Mucosa of descending colon (tissue), 3 donors: ENCODE data around the gene ZHX3. TPM values are rescaled to one million over a fixed set of nuclear protein-coding genes. Genes with fewer than 3 reads are reported as not detected.

ENCODE experiments used
- ATAC-seq: fragments of 200-7000 bp; cut with Tn5 transposase; one replicate; pipeline ENCODE4 v1.9.1; 2020; ENCODE audit warnings: mild to moderate bottlenecking, moderate library complexity
- DNase-seq, 3 donors: peaks; one replicate each; pipeline ENCODE4 v3.0.0-alpha.2; 2020
- H3K36me3 ChIP-seq: fragments of 200-600 bp; one replicate; pipeline ENCODE4 v1.8.0; 2021; ENCODE audit warnings: low read depth, mild to moderate bottlenecking
- H3K4me1 ChIP-seq: fragments of 200-600 bp; one replicate; pipeline ENCODE4 v1.8.0; 2021; ENCODE audit warnings: low read depth, mild to moderate bottlenecking
- H3K4me3 ChIP-seq: fragments of 200-600 bp; one replicate; pipeline ENCODE4 v1.8.0; 2021; ENCODE audit warnings: mild to moderate bottlenecking
- H3K9me3 ChIP-seq: fragments of 200-600 bp; one replicate; pipeline ENCODE4 v1.8.0; 2021; ENCODE audit warnings: mild to moderate bottlenecking
- intact Hi-C, 2 donors: fragments of 100-400 bp; cut with DNase I in 1 of 2; cut with micrococcal nuclease in 1 of 2; formaldehyde crosslinking; loops; one replicate each; pipeline versions ENCODE4 v1.11.0 to v1.11.1; 2022; cut with DNase I, micrococcal nuclease
- total RNA-seq, 3 donors: library from RNA; stranded (reverse); fragmentation: NEBNext Ultra II Directional in 2 of 3; extraction: Animal tissue kit (Norgen Biotek cat#: 25700) in 2 of 3; gene quantifications; one replicate each; pipeline versions ENCODE4 v1.2.1 to v1.2.4, GENCODE V29; 2021 to 2023
- TF ChIP-seq, protein P1 (sequence below): fragments of 200-600 bp; IDR thresholded peaks from one replicate; pipeline ENCODE4 v1.8.0; 2022; ENCODE audit warnings: antibody characterized with exemption, mild to moderate bottlenecking
- donor health status: DM: no; HTN: no; CAD: no; lungs with moderate emphysema.
- donor health status: DM: no; HTN: no; CAD: no.
- donor health status: DM: no; HTN: yes; CAD: no.

The ZHX3 gene
- total RNA-seq, 3 donors from 2014 or later: 24.5 to 84.5 (median 32.8) TPM

DNA sequence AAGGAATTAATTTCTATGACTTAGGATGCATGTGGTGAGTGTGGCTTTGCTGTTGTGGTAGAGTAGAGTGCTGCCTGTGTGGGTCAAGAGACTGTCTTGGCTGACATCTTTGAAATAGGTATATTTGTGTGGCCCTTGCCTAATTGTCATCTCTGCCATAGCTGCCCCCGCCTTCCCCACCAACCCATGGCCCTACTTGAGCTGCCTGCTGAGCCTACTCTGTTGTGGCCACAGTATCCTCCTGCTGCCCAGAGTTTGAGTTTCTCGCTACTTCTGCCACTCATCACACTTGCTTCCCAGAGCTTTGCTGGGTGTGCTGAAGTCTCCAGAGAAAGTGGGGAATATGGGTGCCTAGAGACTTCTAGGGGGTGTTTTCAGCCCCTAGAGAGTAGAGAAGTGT is 172.2 kb downstream of the ZHX3 start:
- H3K4me1 ChIP-seq: peaks cover 35% of the 10 kb centered on the region
- TF ChIP-seq, protein P1, sequence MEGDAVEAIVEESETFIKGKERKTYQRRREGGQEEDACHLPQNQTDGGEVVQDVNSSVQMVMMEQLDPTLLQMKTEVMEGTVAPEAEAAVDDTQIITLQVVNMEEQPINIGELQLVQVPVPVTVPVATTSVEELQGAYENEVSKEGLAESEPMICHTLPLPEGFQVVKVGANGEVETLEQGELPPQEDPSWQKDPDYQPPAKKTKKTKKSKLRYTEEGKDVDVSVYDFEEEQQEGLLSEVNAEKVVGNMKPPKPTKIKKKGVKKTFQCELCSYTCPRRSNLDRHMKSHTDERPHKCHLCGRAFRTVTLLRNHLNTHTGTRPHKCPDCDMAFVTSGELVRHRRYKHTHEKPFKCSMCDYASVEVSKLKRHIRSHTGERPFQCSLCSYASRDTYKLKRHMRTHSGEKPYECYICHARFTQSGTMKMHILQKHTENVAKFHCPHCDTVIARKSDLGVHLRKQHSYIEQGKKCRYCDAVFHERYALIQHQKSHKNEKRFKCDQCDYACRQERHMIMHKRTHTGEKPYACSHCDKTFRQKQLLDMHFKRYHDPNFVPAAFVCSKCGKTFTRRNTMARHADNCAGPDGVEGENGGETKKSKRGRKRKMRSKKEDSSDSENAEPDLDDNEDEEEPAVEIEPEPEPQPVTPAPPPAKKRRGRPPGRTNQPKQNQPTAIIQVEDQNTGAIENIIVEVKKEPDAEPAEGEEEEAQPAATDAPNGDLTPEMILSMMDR: no peak
- H3K9me3 ChIP-seq: no peaks in the 10 kb centered on the region
- DNase-seq (no peak), ATAC-seq (no peak)
- H3K36me3 ChIP-seq: no peaks in the 10 kb centered on the region
- intact Hi-C loops: no loop called here
- no peak overlapping the region for H3K4me3 ChIP-seq

DNA sequence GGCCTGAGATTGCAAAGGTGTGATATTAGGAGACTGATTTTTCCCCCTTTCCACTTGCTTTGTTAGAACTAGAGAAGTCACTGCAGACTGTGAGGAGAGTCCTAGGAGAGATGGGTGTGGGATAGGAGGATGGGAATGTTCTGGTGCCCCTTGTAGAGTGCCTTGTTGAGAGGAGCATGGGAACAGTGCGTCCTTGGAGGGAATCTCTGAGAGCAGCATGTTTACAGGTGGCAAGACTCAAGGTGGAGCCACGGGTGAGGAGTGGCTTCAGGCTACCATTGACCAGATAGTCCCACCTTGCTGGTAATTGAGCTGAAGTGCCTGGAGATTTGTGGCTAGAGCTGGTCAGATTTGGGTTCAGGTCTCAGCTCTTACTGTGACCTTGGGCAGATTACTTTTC is 174.2 kb downstream of the ZHX3 start:
- ATAC-seq (no peak), DNase-seq (no peak)
- no peaks in the 10 kb centered on the region for H3K9me3 ChIP-seq
- TF ChIP-seq, protein P1: no peak
- intact Hi-C loops: no loop called here
- H3K4me1 ChIP-seq: peaks cover 25% of the 10 kb centered on the region
- no peaks in the 10 kb centered on the region for H3K36me3 ChIP-seq
- H3K4me3 ChIP-seq: no peak overlapping the region

DNA sequence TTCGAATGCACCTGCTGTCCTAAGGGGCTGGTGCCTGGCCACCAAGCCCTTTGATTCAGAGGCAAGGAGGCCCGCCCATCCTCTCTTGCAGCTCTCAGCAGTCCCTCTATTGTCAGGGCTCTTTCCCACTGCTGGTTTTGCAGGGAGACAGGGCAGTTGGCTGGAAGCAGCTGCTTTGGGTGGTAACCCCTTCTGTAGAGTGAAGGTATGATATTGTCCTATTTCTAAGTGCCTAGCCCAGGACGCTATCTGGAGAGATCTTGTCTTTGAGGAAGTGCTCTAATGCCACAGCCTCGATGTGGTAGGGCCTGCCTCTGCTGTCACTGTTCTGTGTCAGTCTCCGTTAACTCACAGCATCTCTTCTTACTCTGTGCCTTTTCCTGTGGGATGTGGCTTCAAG is 174.6 kb downstream of the ZHX3 start:
- intact Hi-C loops: no loop called here
- no peaks in the 10 kb centered on the region for H3K9me3 ChIP-seq
- H3K4me1 ChIP-seq: peaks cover 26% of the 10 kb centered on the region
- H3K4me3 ChIP-seq: no peak overlapping the region
- ATAC-seq (peak; percentile 31), DNase-seq (peak in 1 of 3 donors; percentile 24)
- TF ChIP-seq, protein P1: no peak
- H3K36me3 ChIP-seq: no peaks in the 10 kb centered on the region

DNA sequence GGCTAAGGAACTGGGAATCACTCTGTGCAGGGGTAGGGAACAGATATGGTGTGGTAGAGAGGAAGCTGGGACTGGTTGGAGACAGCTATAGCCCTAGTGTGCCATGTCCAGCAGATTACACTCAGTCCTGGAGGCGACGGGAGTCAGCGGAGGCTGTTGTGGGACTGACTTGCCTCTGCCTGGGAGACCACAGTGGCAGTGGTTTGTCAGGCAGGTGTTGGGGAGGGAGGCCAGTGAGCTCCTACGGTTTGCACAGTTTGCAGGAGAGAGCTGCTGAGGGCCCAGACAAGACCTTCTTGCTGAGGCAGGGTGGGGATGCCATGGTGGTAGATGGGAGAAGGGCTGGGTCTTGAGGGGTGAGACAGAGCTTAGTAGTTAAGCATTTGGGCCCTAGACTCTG is 175.3 kb downstream of the ZHX3 start:
- TF ChIP-seq, protein P1: no peak
- Histone ChIP-seq H3K4me1 (peaks cover 26% of the 10 kb centered on the region), H3K9me3 (no peaks in the 10 kb centered on the region), H3K36me3 (no peaks in the 10 kb centered on the region), H3K4me3 (no peak overlapping the region)
- intact Hi-C loops: no loop called here
- DNase-seq (peak in 1 of 3 donors; percentile 33), ATAC-seq (no peak)

DNA sequence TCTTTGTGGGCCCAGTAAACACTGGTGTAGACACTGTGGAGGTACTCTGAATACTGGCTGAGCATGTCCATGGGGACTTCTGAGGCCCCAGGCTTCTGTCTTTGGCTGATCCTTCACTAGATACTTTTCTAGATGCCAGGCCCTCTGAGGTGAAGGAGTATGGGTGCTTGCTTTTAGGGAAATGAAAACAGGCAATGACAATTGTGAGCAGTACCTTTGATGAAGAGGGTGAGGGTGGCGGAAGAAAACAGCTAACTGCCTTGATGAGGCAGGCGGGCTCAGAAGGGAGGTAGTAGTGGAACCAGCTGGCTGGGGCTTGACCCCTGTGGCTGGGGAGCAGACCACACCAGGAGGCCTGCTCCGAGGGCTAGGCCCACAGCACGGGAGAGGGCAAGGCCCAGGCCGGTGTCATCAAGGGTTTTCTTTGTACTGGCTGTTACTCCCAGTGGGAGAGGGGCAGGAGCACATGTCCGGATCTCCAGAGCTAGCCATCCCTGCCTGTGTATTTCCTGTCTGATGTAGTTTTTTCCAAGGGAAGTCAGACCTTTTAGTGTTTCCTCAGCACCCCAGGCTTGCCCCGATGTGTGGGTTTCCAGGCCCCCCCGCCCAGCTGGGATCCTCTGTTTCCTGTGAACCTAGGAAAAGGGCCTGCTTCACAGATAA is 176.2 kb downstream of the ZHX3 start:
- no peak for ATAC-seq
- no peak for DNase-seq
- Histone ChIP-seq H3K4me3 (no peak overlapping the region), H3K36me3 (no peaks in the 10 kb centered on the region), H3K9me3 (no peaks in the 10 kb centered on the region), H3K4me1 (peaks cover 23% of the 10 kb centered on the region)
- TF ChIP-seq, protein P1: no peak
- intact Hi-C loops: no loop called here
